Stimulated activated CD4-positive, alpha-beta T cell treated with anti-CD3 and anti-CD28 coated beads, Interleukin-4, amount 100 ng/mL, for 1 hour (primary cell): ENCODE results near the gene CRELD2.
"Not testable (repeated sequence)": the region's sequence is repeated elsewhere in the genome, so short reads cannot be mapped to it uniquely, and the experiment has no call there.

Source experiments
- DNase-seq: peaks from one replicate; pipeline ENCODE4 v3.0.0-alpha.2; 2020

Gene CRELD2

DNA sequence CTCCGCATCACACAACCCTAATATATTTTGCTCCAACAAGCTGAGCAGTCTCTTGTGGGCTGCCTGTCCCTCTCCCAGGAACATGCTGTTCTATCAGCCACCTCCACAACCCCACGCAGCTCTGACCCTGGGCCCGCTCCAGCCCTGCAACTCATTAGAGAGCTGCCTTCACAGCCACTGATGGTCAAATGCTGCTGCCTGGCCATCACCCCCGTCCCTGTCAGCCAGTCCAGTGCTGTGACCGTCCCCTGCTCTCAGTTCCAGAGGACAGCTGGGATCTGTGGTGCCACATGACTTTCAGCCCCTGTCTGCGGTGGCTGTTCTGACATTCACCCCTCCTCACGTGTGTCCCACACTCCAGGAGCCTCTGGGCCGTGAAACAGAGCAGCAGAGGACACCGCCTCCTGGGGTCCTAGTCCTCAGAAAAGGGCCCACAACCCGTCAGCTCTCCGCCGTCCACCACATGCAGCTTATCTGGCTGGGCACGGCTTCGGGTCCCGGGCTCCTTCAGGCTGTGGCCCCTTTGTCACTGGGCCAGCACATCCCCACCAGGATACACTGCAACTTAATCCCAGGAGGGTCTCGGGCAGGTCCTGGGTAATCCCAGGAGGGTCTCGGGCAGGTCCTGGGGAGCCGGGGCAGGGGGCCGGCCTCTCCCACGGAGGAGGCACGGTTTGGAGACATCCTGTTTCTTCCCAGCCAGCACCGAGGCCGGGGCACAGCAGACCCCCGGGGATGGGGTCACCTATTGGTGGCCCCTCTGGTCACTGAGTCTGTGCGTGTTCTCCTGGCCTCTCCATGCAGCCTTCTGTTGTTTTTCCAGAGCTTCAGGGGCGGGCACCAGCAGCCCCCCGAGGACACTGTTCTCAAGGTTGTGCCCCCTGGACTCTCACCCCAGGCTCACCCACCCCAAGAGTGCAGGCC, 15.1 kb downstream of the CRELD2 start:
- DNase-seq, result no peak

- no peak for DNase-seq
These were observed 15.9 kb downstream of the CRELD2 start for GRCh38 chr22:49934160-49934890.

DNA sequence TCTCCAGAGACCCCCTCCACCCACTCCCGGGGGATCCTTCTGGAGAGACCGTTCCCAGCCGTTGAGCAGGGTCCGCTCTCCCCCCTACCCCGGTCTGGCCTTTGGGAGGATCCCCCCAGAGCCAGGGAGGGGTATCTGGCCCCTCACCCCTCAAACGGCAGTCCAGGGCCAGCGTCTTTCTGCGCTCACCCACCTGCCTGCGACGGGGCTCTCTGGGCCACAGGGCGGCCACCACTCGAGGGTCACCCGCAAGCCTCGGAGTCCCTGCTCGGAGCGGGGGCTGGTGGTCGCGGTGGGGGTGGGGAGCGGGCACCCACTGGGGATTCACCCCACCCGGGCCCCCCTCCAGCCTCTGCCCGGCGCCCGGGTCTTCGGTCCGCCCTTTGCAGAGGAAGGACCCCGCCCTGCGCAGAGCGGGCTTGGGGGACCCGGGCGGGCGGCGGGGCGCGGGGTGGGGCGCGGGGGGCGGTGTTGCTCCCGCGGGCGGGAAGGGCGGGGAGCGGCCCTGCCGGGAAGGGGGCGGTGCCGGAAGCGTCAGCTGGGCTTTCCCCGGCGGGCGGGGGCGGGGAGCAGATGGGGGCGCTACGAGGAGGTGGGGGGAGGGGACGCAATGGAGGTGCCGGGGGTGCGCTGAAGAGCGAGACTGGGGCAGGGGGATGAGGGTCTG, 16.6 kb downstream of the CRELD2 start:
- DNase-seq, result peak; percentile 92

GRCh38 chr22:49935561-49935960, 17.1 kb downstream of the CRELD2 start:
- peak; percentile 43 for DNase-seq

DNA sequence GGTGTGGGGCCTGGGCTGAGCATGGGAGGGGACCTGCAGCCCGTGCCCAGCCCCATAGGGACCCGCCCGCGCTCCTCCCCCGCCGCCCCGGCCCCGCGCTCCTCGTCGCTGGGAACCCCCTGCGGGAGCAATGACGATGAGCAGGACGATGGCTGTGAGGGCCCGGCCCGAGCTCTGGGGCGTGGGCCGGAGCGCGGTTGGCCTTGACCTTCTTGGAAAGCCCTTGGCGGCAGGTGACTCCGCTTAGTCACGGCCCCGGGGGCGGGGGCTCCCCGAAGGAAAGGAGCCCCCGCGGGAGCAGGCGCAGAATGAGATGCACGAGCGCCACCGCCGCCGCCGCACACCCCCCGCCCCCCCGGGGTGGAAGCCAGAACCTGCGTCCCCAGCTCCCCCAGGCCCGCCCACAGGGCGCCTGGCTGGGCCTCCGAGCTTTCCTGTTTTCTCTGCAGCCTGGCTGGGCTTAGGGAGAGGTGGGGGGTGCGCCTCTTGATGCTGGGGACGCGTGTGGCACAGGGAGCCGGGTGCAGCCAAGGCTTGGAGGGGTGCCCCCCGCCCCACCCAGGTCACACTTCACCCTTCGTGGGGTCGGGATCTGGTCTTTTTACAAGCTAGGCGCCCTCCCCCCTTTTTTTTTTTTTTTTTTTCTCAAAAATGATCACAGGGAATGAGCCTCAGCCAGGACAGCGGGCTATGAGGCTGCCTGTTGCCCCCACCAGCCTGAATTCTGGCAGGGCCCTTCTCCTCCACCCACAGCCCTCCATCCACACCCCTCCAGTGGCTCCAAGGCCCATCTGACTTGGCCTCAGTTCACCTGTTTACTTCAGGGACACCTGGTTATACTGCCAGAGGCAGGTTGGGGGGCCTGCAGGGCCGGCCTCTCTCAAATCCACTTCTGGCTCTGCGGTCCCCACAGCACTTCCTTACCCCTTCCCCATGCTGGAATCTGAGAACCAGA, 17.9 kb downstream of the CRELD2 start:
- peak; percentile 98 for DNase-seq

- DNase-seq, result no peak
These were observed 18.7 kb downstream of the CRELD2 start for GRCh38 chr22:49936973-49937757.

DNA sequence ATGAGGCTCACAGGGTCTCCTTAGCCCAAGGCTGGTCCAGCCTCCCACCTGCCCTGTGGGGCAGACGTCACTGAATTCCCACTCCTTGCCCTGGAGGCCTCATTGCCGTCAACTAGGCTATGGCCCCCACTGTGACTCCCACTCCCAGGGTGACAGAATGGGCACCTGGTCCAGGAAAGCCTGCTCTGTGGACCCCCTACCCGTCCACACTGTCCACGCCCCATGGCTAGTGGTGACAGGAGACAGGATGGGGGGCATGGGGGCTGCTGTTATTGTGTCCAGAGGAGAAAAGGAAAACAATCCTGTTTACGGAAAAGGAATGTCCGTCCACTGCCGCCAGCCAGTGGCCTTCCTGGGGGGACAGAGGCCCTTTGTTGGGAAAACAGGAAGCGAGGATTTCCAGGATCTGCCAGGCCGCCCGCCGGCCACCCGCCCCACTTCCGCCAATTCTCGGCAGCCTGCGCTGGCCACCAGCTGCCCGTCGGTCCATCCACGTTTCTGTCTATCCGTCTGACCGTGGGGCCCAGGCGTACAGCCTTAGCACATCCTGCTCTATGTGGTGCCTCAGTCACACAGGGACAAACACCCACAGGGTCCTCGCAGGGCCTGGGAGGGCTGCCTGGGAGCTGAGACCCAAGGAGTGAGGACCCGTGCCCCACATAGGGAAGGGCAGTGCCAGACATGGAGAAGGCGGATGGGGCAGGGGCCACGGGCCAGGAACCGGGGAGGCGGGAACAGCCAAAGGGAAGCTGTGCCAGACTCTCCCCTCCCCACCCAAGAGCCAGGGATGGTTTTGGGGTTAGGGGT, 19.5 kb downstream of the CRELD2 start:
- no peak for DNase-seq

DNA sequence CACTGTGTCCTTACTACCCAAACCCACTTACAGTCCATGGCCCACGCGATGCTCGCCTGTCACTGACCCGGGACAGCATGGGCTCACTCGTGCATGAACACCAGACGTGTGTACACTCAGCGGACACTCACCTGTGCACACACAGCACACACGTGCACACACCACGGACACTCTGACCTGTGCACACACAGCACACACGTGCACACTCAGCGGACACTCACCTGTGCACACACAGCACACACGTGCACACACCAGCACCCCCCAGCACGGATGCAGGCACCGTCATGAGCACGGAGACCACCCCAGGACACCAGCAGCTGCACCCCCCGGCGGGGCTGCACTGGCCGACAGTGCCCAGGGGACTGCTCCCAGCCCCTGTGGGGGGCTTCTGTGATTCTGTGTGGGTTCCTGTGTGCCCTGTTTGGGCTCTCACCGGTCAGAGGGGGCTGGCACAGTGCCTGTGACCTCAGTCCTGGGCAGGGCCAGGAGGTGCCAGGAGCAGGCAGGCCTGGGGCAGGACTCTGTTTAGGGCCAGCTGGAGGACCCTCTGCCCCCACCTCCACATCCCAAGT, 20.2 kb downstream of the CRELD2 start:
- DNase-seq, result no peak

DNA sequence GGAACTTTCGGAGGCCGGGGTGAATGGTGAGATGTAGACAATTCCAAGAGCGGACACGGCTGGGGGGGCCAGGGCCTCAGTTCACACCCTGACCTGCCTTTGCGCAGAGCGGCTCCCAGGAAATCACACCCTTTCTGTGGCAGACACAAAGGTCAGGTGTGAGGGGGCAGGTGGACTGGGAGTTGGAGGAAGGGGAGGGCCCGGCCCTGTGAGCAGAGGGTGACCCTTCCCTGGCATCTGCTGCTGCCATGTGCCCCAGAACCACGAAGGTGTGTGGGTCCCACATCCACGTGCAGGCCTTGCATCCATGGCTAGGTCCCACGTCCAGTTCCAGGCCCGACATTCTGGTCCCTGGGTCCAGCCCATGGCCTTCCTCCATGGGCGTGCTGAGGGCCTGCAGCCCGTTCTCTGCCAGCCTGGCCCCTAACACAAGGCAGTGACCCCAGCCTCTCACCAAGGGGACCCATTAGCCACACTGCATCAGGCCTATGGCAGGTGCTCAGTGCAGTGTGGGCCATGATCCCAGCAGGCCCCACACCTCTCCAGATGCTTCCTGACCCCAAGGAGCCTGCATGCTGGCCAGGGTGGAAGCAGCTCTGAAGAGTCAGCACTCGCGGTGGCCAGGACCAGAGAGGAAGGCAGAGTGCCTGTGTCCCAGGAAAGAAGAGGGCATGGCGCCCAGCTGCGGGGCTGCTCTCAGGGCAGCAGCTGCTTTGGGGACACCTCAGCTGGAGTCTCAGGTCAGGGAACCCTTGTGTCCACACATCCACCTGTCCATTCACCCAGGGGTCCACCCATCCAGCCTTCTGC, 23.3 kb downstream of the CRELD2 start:
- no peak for DNase-seq

DNA sequence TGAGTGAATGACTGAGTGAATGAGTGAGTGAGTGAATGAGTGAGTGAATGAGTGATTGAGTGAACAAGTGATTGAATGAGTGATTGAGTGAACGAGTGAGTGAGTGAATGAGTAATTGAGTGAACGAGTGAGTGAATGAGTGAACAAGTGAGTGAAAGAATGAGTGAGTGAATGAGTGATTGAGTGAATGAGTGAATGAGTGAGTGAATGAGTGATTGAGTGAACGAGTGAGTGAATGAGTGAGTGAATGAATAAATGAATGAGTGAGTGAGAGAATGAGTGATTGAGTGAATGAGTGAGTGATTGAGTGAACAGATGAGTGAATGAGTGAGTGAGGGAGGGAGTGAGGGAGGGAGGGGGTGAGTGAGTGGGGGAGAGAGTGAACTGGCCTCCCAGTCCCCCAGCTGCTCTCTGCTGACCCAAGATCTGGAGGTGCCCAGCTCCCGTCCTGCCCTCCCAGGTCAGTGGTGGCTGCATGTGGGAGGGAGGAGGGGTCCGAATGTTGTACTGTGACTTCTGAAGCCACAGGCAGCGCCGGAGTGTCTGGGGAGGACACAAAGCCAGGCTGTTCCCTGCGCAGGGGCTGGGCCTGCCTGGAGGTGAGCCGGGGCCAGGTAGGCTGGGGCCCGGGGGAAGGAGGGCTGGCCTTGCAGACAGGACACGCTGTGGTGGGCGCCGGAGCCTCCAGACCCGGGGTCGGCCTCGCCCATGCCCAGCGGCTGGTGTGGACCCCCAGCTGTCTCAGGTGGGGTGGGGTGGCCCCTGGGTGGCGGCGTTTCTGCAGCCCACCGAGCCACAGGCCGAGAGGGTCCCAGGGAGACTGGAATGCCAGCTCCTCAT, 24.4 kb downstream of the CRELD2 start:
- no peak for DNase-seq

DNA sequence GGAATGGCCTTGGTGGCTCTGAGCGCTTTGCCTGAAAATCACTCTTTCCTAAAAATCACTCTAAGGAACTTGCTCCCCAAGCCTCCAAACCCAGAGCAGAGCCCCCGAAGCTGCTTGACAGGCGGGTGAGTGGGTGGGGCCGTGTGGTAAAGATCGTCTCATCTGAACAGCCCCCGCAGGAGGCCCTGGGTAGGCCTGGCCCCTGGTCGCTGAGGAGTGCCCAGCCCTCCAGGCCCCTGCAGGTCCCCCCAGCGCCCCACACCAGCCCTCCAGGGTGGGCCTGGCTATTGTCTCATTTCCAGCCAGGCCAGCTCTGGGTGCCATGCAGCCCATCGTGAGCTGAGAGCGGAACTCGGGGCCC, 25.0 kb downstream of the CRELD2 start:
- DNase-seq, result no peak

DNA sequence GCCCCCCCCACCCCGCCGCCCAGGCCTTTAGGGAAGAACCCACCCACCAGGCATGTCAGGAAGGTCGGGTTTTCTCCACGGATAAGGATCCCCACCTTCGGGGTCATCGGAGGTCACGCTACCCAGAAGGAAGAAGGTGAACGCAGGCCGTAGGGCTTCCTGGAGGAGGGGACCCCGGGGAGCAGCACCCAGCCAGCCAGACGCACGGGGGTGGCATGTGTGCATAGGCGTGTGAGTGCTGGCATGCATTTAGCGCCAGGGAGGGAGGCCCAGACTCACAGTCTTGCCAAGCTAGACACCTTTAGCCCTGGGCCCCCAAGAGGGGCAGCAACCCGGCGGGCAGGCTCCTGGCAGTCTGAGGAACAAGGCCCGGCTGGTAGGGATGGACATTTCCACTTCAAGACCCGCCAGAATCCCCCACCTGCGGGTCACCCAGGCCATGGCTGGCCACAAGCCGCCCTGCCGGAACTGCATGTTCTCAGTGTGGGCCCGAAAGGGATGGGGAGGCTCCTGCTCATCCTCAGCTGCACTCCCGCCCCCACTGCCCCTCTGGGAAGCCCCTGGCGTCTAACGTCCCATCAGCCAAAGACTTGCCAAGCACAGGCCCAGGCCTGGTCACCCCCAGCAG, 25.5 kb downstream of the CRELD2 start:
- no peak for DNase-seq

DNA sequence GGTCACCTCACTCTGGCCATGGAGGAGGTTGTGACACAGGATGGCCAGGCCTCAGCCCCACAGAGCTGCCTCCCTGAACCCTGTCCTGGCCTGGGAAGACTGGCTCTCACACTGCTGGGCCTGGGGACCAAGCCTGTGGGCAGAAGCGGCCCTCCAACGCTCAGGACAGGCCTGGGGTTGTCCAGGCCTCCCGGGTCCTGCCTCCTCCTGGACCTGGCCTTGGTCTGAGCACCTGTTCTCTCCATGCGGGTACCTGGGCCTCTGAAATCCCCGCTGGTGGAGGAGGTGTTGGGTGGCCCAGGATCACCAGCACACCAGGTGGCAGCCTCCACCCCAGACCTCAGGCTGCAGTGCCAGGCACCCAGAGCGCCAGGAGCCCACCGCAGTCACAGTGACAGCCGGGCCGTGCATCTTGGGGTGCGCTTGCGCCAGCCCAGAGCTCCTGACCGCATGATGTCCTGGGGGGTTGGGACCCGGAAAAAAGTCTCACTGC, 26.0 kb downstream of the CRELD2 start:
- DNase-seq, result no peak

GRCh38 chr22:49945042-49945794, 26.8 kb downstream of the CRELD2 start:
- DNase-seq, result not testable (repeated sequence)

- DNase-seq, result no peak
These were observed 28.3 kb downstream of the CRELD2 start for GRCh38 chr22:49946612-49947295.

- no peak for DNase-seq
These were observed 28.8 kb downstream of the CRELD2 start for GRCh38 chr22:49947296-49947622.
